IMR-90 (cell line): ENCODE measurements around the gene GOLGA8Q. TPM values are rescaled to one million over a fixed set of nuclear protein-coding genes. Genes with fewer than 3 reads are reported as not detected.
"Not testable (repeated sequence)": the region's sequence is repeated elsewhere in the genome, so short reads cannot be mapped to it uniquely, and the experiment has no call there.

ENCODE experiments used
- ATAC-seq: fragments of 200-7000 bp; cut with Tn5 transposase; 2 replicates; pipeline ENCODE4 v1.9.1; 2020; ENCODE audit warnings: low read depth, mild to moderate bottlenecking, moderate library complexity
- BruUV-seq: library from RNA; stranded (reverse); fragments of 400-500 nt; replicated peaks from 2 replicates; lab custom pipeline; 2021; lab: Mats Ljungman, UMichigan
- CTCF ChIA-PET: fragments of 300-600 bp; formaldehyde crosslinking; extraction: SDS; loops from one replicate; lab custom pipeline; 2021; ENCODE audit warnings: antibody characterized with exemption; lab: Yijun Ruan, JAX
- POLR2A ChIA-PET: fragments of 300-600 bp; sonication (Branson Sonifier 250); formaldehyde crosslinking; loops from one replicate; lab custom pipeline; 2022; ENCODE audit warnings: antibody characterized with exemption; ENCODE audit not compliant: unreplicated experiment; lab: Charles Lee
- DNase-seq: peaks from one replicate; pipeline ENCODE4 v3.0.0; 2013
- H2AFZ ChIP-seq: replicated peaks from 2 replicates; pipeline ENCODE3; 2013; ENCODE audit warnings: low read length, mild to moderate bottlenecking; ENCODE audit not compliant: poor library complexity
- H2AK5ac ChIP-seq: 2 replicates; pipeline ENCODE4 v1.6.1; 2013; ENCODE audit warnings: low read depth, low read length, inconsistent platforms
- H2AK9ac ChIP-seq: replicated peaks from 2 replicates; pipeline ENCODE3; 2013; ENCODE audit warnings: mild to moderate bottlenecking, low read depth, low read length, moderate library complexity; ENCODE audit not compliant: poor library complexity
- H2BK120ac ChIP-seq: 2 replicates; pipeline ENCODE4 v1.6.1; 2013; ENCODE audit warnings: low read depth, low read length, inconsistent platforms
- H2BK15ac ChIP-seq: 3 replicates; pipeline ENCODE4 v1.6.1; 2013; ENCODE audit warnings: low read depth, low read length, inconsistent platforms
- H2BK20ac ChIP-seq: 2 replicates; pipeline ENCODE4 v1.6.1; 2013; ENCODE audit warnings: low read depth, mild to moderate bottlenecking, inconsistent platforms, low read length, moderate library complexity
- H2BK5ac ChIP-seq: 2 replicates; pipeline ENCODE4 v1.6.1; 2013; ENCODE audit warnings: mild to moderate bottlenecking, low read depth, low read length, inconsistent platforms; ENCODE audit not compliant: poor library complexity, severe bottlenecking
- H3K14ac ChIP-seq: replicated peaks from 2 replicates; pipeline ENCODE4 v1.6.1; 2013; ENCODE audit warnings: low read depth, low read length, inconsistent platforms
- H3K18ac ChIP-seq: 2 replicates; pipeline ENCODE4 v1.6.1; 2013; ENCODE audit warnings: low read depth, low read length, control low read depth
- H3K23ac ChIP-seq: 2 replicates; pipeline ENCODE4 v1.6.1; 2013; ENCODE audit warnings: low read depth, low read length, inconsistent platforms
- H3K27ac ChIP-seq: 2 replicates; pipeline ENCODE4 v1.5.1; 2013; ENCODE audit warnings: mild to moderate bottlenecking, control low read depth, low read length; ENCODE audit not compliant: insufficient read depth
- H3K27me3 ChIP-seq: 2 replicates; pipeline ENCODE4 v1.6.1; 2013; ENCODE audit warnings: low read length; ENCODE audit not compliant: control insufficient read depth, insufficient read depth
- H3K36me3 ChIP-seq: 2 replicates; pipeline ENCODE4 v1.6.1; 2013; ENCODE audit warnings: low read length, mixed read lengths; ENCODE audit not compliant: control insufficient read depth, insufficient read depth
- H3K4ac ChIP-seq: 2 replicates; pipeline ENCODE4 v1.6.1; 2013; ENCODE audit warnings: low read depth, low read length, inconsistent platforms
- H3K4me1 ChIP-seq: 2 replicates; pipeline ENCODE4 v1.6.1; 2013; ENCODE audit warnings: low read length, mixed read lengths; ENCODE audit not compliant: control insufficient read depth, insufficient read depth
- H3K4me2 ChIP-seq: 2 replicates; pipeline ENCODE4 v1.6.1; 2013; ENCODE audit warnings: low read depth, mild to moderate bottlenecking, control low read depth, low read length, moderate library complexity
- H3K4me3 ChIP-seq: 2 replicates; pipeline ENCODE4 v1.5.1; 2013; ENCODE audit warnings: low read depth, mild to moderate bottlenecking, control low read depth, low read length, moderate library complexity; ENCODE audit not compliant: insufficient read depth
- H3K56ac ChIP-seq: 2 replicates; pipeline ENCODE4 v1.6.1; 2013; ENCODE audit warnings: low read length, inconsistent platforms; ENCODE audit not compliant: insufficient read depth; ENCODE audit errors: extremely low read depth
- H3K79me1 ChIP-seq, 2 experiments: 2 replicates each; pipeline ENCODE4 v1.6.1; 2013; ENCODE audit warnings: low read length in 2 of 2, inconsistent platforms in 1 of 2, low read depth in 1 of 2
- H3K9ac ChIP-seq: 2 replicates; pipeline ENCODE4 v1.6.1; 2013; ENCODE audit warnings: low read depth, low read length, control low read depth
- H3K9me1 ChIP-seq: 2 replicates; pipeline ENCODE4 v1.6.1; 2013; ENCODE audit warnings: low read length, inconsistent platforms; ENCODE audit not compliant: insufficient read depth
- H3K9me3 ChIP-seq: 2 replicates; pipeline ENCODE4 v1.6.1; 2013; ENCODE audit warnings: low read length; ENCODE audit not compliant: control insufficient read depth, insufficient read depth
- H4K20me1 ChIP-seq: 2 replicates; pipeline ENCODE4 v1.6.1; 2013; ENCODE audit warnings: low read length, inconsistent platforms; ENCODE audit not compliant: insufficient read depth
- H4K5ac ChIP-seq: 2 replicates; pipeline ENCODE4 v1.6.1; 2013; ENCODE audit warnings: mild to moderate bottlenecking, low read depth, low read length, control low read depth
- H4K8ac ChIP-seq, 2 experiments: 2 replicates each; pipeline ENCODE4 v1.6.1; 2013; ENCODE audit warnings: low read depth in 2 of 2, low read length in 2 of 2, control low read depth in 1 of 2, inconsistent platforms in 1 of 2
- H4K91ac ChIP-seq: 2 replicates; pipeline ENCODE4 v1.6.1; 2013; ENCODE audit warnings: low read depth, low read length, inconsistent platforms; ENCODE audit not compliant: insufficient read depth
- WGBS, 2 experiments: methylation state at CpG; one replicate each; pipeline versions ENCODE4 v1.1.5 to v1.1.7; 2013; ENCODE audit warnings: missing lambda C conversion rate in 2 of 2; ENCODE audit not compliant: insufficient read length in 1 of 2; ENCODE audit errors: extremely low coverage in 2 of 2; 5-methylcytosine and 5-hydroxymethylcytosine counted together
- dilution Hi-C: fragments of 300-500 bp; cut with HindIII; formaldehyde crosslinking; loops from one replicate; pipeline ENCODE4 v1.14.3; 2018; ENCODE audit warnings: low sequenced_read_pairs; ENCODE audit not compliant: unreplicated experiment
- in situ Hi-C: fragments of 300-500 bp; cut with MboI; formaldehyde crosslinking; loops from 3 replicates; pipeline ENCODE4 v1.14.3; 2019; ENCODE audit warnings: low sequenced_read_pairs, inconsistent platforms, mixed read lengths
- intact Hi-C: fragments of 100-400 bp; cut with micrococcal nuclease; formaldehyde crosslinking; loops from 2 replicates; pipeline ENCODE4 v1.10.0; 2022
- microRNA-seq, 2 experiments: library from miRNA; stranded (forward) in 1 of 2; unstranded in 1 of 2; fragments of 10-50 nt in 1 of 2; fragments of <30 nt in 1 of 2; gene quantifications in 1 of 2; microRNA quantifications in 1 of 2; one replicate each; pipeline versions ENCODE3 to v1.1.0; 2013 to 2020; ENCODE audit not compliant: insufficient read depth in 1 of 2, insufficient read length in 1 of 2, unreplicated experiment in 1 of 2
- polyA plus RNA-seq, 3 experiments: library from polyadenylated mRNA; depleted of rRNA; stranded (reverse); fragments of >200 nt; gene quantifications; 2 replicates each; pipeline ENCODE4 v1.2.3, GENCODE V29; 2012; ENCODE audit warnings: low replicate concordance in 1 of 3
- small RNA-seq, 5 experiments: library from RNA; depleted of rRNA; stranded (forward); fragments of <200 nt; gene quantifications; one replicate each; pipeline ENCODE3, GENCODE V24; 2012
- total RNA-seq: library from RNA; depleted of rRNA; stranded (reverse); fragments of >200 nt; gene quantifications from 2 replicates; pipeline ENCODE4 v1.2.3, GENCODE V29; 2012; rRNA removed

The GOLGA8Q gene
- total and polyA plus RNA-seq, 2 of the 4 experiments (the other 2 are of a cell fraction), result 0.18 to 0.55 TPM

- H3K79me1 ChIP-seq, H3K36me3 ChIP-seq, H3K27ac ChIP-seq, H3K9me1 ChIP-seq, H3K56ac ChIP-seq, H4K91ac ChIP-seq, BruUV-seq, H3K23ac ChIP-seq, H3K14ac ChIP-seq, H3K4me1 ChIP-seq, CTCF ChIA-PET, in situ Hi-C loops, H4K8ac ChIP-seq, H3K9me3 ChIP-seq, H3K4me2 ChIP-seq, H2AK9ac ChIP-seq, H3K4me3 ChIP-seq, H3K9ac ChIP-seq, H2AK5ac ChIP-seq, H2AFZ ChIP-seq, H2BK15ac ChIP-seq, POLR2A ChIA-PET, H4K20me1 ChIP-seq, H2BK5ac ChIP-seq, H2BK20ac ChIP-seq, H4K5ac ChIP-seq, H3K18ac ChIP-seq, dilution Hi-C loops, H3K4ac ChIP-seq, DNase-seq, ATAC-seq, intact Hi-C loops, H3K27me3 ChIP-seq, H2BK120ac ChIP-seq: not testable (repeated sequence)
- no CpG with 5 or more reads among the region's 8 CpGs for WGBS, 2 experiments
Measured at GRCh38 chr15:30603796-30604195, 51.9 kb downstream of the GOLGA8Q start, which contains the start of gene GOLGA8H. TSS of gene GOLGA8H (plus strand) at chr15:30604028. CDS start at chr15:30604126, 98 bp downstream.

Small RNA genes lying within 50 kb of the gene (microRNA-seq; reads per million reads assigned to microRNA genes)
- not detected for gene RF00096 (ENCODE audit: insufficient read depth, insufficient read length)
- not detected for gene RN7SL796P (ENCODE audit: insufficient read depth, insufficient read length)

Small RNA genes lying within 50 kb of the gene (small RNA-seq; reads per million reads assigned to genes)
- 0 to 0.15 (median 0) reads per million in 5 experiments for gene RF00096
- 0 reads per million in 5 experiments for gene RN7SL796P

Other genes starting within 250 kb of the GOLGA8Q start
- 0.18 TPM in 1 of 2 replicates, not detected in the other for gene CHRFAM7A, start 158.5 kb upstream of the GOLGA8Q start, total RNA-seq
- not detected in 2 replicates for gene CHRFAM7A, start 158.5 kb upstream of the GOLGA8Q start, polyA plus RNA-seq (2012; rRNA removed)
- 0.72 and 1.1 TPM in 2 replicates for gene GOLGA8R, start 137.8 kb upstream of the GOLGA8Q start, total RNA-seq
- gene GOLGA8R, start 137.8 kb upstream of the GOLGA8Q start, polyA plus RNA-seq (2012; rRNA removed), result 0.46 and 1.4 TPM in 2 replicates
- not detected in 2 replicates for gene GOLGA8H, start 52.0 kb downstream of the GOLGA8Q start, total RNA-seq
- not detected in 2 replicates for gene GOLGA8H, start 52.0 kb downstream of the GOLGA8Q start, polyA plus RNA-seq (2012; rRNA removed)